IPS DF 6.9 (cell line): ENCODE data around the gene APOBEC4.
"Not testable (repeated sequence)": the region's sequence is repeated elsewhere in the genome, so short reads cannot be mapped to it uniquely, and the experiment has no call there.

ENCODE experiments used
- DNase-seq: peaks from one replicate; pipeline ENCODE4 v3.0.0-alpha.2; 2013; ENCODE audit warnings: low read depth, low spot score
- H3K27ac ChIP-seq: one replicate; pipeline ENCODE4 v1.5.1; 2013; ENCODE audit warnings: low read length, control low read depth
- H3K27me3 ChIP-seq: 2 replicates; pipeline ENCODE4 v1.6.1; 2013; ENCODE audit warnings: mild to moderate bottlenecking, low read length; ENCODE audit not compliant: control insufficient read depth, insufficient read depth
- H3K36me3 ChIP-seq: 2 replicates; pipeline ENCODE4 v1.6.1; 2013; ENCODE audit warnings: low read length; ENCODE audit not compliant: control insufficient read depth, insufficient read depth
- H3K4me1 ChIP-seq: 2 replicates; pipeline ENCODE4 v1.6.1; 2013; ENCODE audit warnings: low read length; ENCODE audit not compliant: control insufficient read depth, insufficient read depth
- H3K4me3 ChIP-seq: 2 replicates; pipeline ENCODE4 v1.5.1; 2013; ENCODE audit warnings: mild to moderate bottlenecking, low read length
- H3K9me3 ChIP-seq: 2 replicates; pipeline ENCODE4 v1.6.1; 2013; ENCODE audit warnings: low read length, inconsistent platforms; ENCODE audit not compliant: control insufficient read depth, insufficient read depth
- WGBS: extraction: QIAGEN DNeasy Blood & Tissue Kit; methylation state at CpG from one replicate; pipeline ENCODE4 v1.1.7; 2013; ENCODE audit warnings: mixed read lengths, missing lambda C conversion rate; ENCODE audit not compliant: insufficient read length, insufficient coverage; 5-methylcytosine and 5-hydroxymethylcytosine counted together

The APOBEC4 gene

GRCh38 chr1:183618202-183618601, 34.9 kb downstream of the APOBEC4 start:
- DNase-seq: not testable (repeated sequence)

GRCh38 chr1:183612975-183613374, 40.1 kb downstream of the APOBEC4 start:
- not testable (repeated sequence) for DNase-seq, H3K4me1 ChIP-seq, H3K27ac ChIP-seq, H3K27me3 ChIP-seq, H3K36me3 ChIP-seq, H3K4me3 ChIP-seq, H3K9me3 ChIP-seq
- WGBS: no CpG with 5 or more reads among the region's 3 CpGs

More at GRCh38 chr1:183618202-183618601, 34.9 kb downstream of the APOBEC4 start:
- not testable (repeated sequence) for H3K27me3 ChIP-seq, H3K4me3 ChIP-seq, H3K9me3 ChIP-seq, H3K36me3 ChIP-seq, H3K27ac ChIP-seq, H3K4me1 ChIP-seq
- no CpG with 5 or more reads among the region's 5 CpGs for WGBS

- Histone ChIP-seq H3K27ac (no peak overlapping the region), H3K4me3 (no peak overlapping the region), H3K36me3 (no peaks in the 10 kb centered on the region), H3K9me3 (no peaks in the 10 kb centered on the region), H3K27me3 (no peaks in the 10 kb centered on the region), H3K4me1 (no peaks in the 10 kb centered on the region)
- WGBS: no CpG with 5 or more reads among the region's 3 CpGs
- DNase-seq: no peak
Observed at GRCh38 chr1:183612407-183612806, 40.7 kb downstream of the APOBEC4 start.

- no peaks in the 10 kb centered on the region for H3K36me3 ChIP-seq
- no peaks in the 10 kb centered on the region for H3K27me3 ChIP-seq
- H3K4me3 ChIP-seq: no peak overlapping the region
- H3K27ac ChIP-seq: no peak overlapping the region
- no peak for DNase-seq
- no peaks in the 10 kb centered on the region for H3K9me3 ChIP-seq
- no peaks in the 10 kb centered on the region for H3K4me1 ChIP-seq
- WGBS: no CpG with 5 or more reads among the region's 2 CpGs
Observed at GRCh38 chr1:183611021-183611420, 42.1 kb downstream of the APOBEC4 start.

- no peaks in the 10 kb centered on the region for H3K36me3 ChIP-seq
- no peaks in the 10 kb centered on the region for H3K9me3 ChIP-seq
- WGBS: no CpG with 5 or more reads among the region's 3 CpGs
- no peak for DNase-seq
- H3K27ac ChIP-seq: no peak overlapping the region
- H3K27me3 ChIP-seq: no peaks in the 10 kb centered on the region
- H3K4me3 ChIP-seq: no peak overlapping the region
- no peaks in the 10 kb centered on the region for H3K4me1 ChIP-seq
Observed at GRCh38 chr1:183609759-183610452, 43.2 kb downstream of the APOBEC4 start.

GRCh38 chr1:183609313-183609712, 43.8 kb downstream of the APOBEC4 start:
- H3K9me3 ChIP-seq: no peaks in the 10 kb centered on the region
- H3K27ac ChIP-seq: no peak overlapping the region
- H3K4me1 ChIP-seq: no peaks in the 10 kb centered on the region
- no peaks in the 10 kb centered on the region for H3K27me3 ChIP-seq
- WGBS: no CpG with 5 or more reads among the region's 5 CpGs
- no peak overlapping the region for H3K4me3 ChIP-seq
- no peaks in the 10 kb centered on the region for H3K36me3 ChIP-seq
- DNase-seq: no peak

GRCh38 chr1:183607322-183607980, 45.7 kb downstream of the APOBEC4 start:
- H3K36me3 ChIP-seq: no peaks in the 10 kb centered on the region
- no peaks in the 10 kb centered on the region for H3K9me3 ChIP-seq
- H3K27ac ChIP-seq: no peak overlapping the region
- WGBS: no CpG with 5 or more reads among the region's 2 CpGs
- H3K27me3 ChIP-seq: no peaks in the 10 kb centered on the region
- H3K4me1 ChIP-seq: no peaks in the 10 kb centered on the region
- H3K4me3 ChIP-seq: no peak overlapping the region
- no peak for DNase-seq

GRCh38 chr1:183605904-183606303, 47.2 kb downstream of the APOBEC4 start:
- Histone ChIP-seq H3K4me1 (no peaks in the 10 kb centered on the region), H3K36me3 (no peaks in the 10 kb centered on the region), H3K4me3 (no peak overlapping the region), H3K27me3 (no peaks in the 10 kb centered on the region), H3K9me3 (no peaks in the 10 kb centered on the region), H3K27ac (no peak overlapping the region)
- DNase-seq: no peak
- WGBS: no CpG with 5 or more reads among the region's 2 CpGs

- Histone ChIP-seq H3K4me3 (no peak overlapping the region), H3K27ac (no peak overlapping the region), H3K9me3 (no peaks in the 10 kb centered on the region), H3K27me3 (no peaks in the 10 kb centered on the region), H3K4me1 (no peaks in the 10 kb centered on the region), H3K36me3 (no peaks in the 10 kb centered on the region)
- DNase-seq: no peak
- WGBS: no CpG with 5 or more reads among the region's 8 CpGs
Observed at GRCh38 chr1:183604815-183605214, 48.3 kb downstream of the APOBEC4 start.

GRCh38 chr1:183604038-183604808, 48.9 kb downstream of the APOBEC4 start:
- Histone ChIP-seq H3K27me3 (no peaks in the 10 kb centered on the region), H3K4me3 (no peak overlapping the region), H3K27ac (no peak overlapping the region), H3K4me1 (no peaks in the 10 kb centered on the region), H3K36me3 (no peaks in the 10 kb centered on the region), H3K9me3 (no peaks in the 10 kb centered on the region)
- WGBS: no CpG with 5 or more reads among the region's 10 CpGs
- DNase-seq: no peak
